Neural progenitor cell (in vitro differentiated cells): ENCODE measurements around the gene THSD4. TPM values are rescaled to one million over a fixed set of nuclear protein-coding genes. Genes with fewer than 3 reads are reported as not detected.

ENCODE experiments used
- DNase-seq: peaks from one replicate; pipeline ENCODE4 v3.0.0-alpha.2; 2016; ENCODE audit warnings: low spot score
- H2AFZ ChIP-seq: fragments of 200-600 bp; sonication (generic); replicated peaks from 2 replicates; pipeline ENCODE4 v1.6.1; 2016; ENCODE audit warnings: antibody characterized with exemption
- H3F3A ChIP-seq: fragments of 200-600 bp; sonication (generic); 2 replicates; pipeline ENCODE4 v1.6.1; 2016; ENCODE audit warnings: antibody characterized with exemption, low read depth
- H3K27ac ChIP-seq: fragments of 200-600 bp; sonication (generic); 2 replicates; pipeline ENCODE4 v1.5.1; 2016; ENCODE audit warnings: mild to moderate bottlenecking
- H3K27me3 ChIP-seq: fragments of 200-600 bp; sonication (generic); 2 replicates; pipeline ENCODE4 v1.6.1; 2016; ENCODE audit warnings: mild to moderate bottlenecking, moderate library complexity
- H3K36me3 ChIP-seq: fragments of 200-600 bp; sonication (generic); 2 replicates; pipeline ENCODE4 v1.5.1; 2016
- H3K4me1 ChIP-seq: fragments of 200-600 bp; sonication (generic); 2 replicates; pipeline ENCODE4 v1.6.1; 2016; ENCODE audit warnings: mixed run types
- H3K4me2 ChIP-seq: fragments of 200-600 bp; sonication (generic); 2 replicates; pipeline ENCODE4 v1.6.1; 2016
- H3K4me3 ChIP-seq: fragments of 200-600 bp; sonication (generic); 2 replicates; pipeline ENCODE4 v1.5.1; 2016
- H3K79me2 ChIP-seq: fragments of 200-600 bp; sonication (generic); 2 replicates; pipeline ENCODE4 v1.6.1; 2016; ENCODE audit warnings: low read depth
- H3K9ac ChIP-seq: fragments of 200-600 bp; sonication (generic); 2 replicates; pipeline ENCODE4 v1.6.1; 2016
- H3K9me3 ChIP-seq: fragments of 200-600 bp; sonication (generic); 2 replicates; pipeline ENCODE4 v1.5.1; 2016; ENCODE audit warnings: low read depth
- H4K20me1 ChIP-seq: fragments of 200-600 bp; sonication (generic); 2 replicates; pipeline ENCODE4 v1.6.1; 2016; ENCODE audit warnings: low read depth
- H3K27ac Mint-ChIP-seq: 3 replicates; pipeline ENCODE4 v1.8.0; 2021; ENCODE audit warnings: mixed read lengths
- H3K27me3 Mint-ChIP-seq: 2 replicates; pipeline ENCODE4 v1.8.0; 2022; ENCODE audit warnings: low read depth, mild to moderate bottlenecking, inconsistent platforms, moderate library complexity, mixed read lengths; ENCODE audit not compliant: insufficient read depth
- H3K36me3 Mint-ChIP-seq: 3 replicates; pipeline ENCODE4 v1.8.0; 2021; ENCODE audit warnings: mixed read lengths
- H3K4me1 Mint-ChIP-seq: 3 replicates; pipeline ENCODE4 v1.8.0; 2021; ENCODE audit warnings: mixed read lengths
- H3K4me3 Mint-ChIP-seq: 3 replicates; pipeline ENCODE4 v1.8.0; 2021; ENCODE audit warnings: mild to moderate bottlenecking, moderate library complexity, mixed read lengths
- H3K9me3 Mint-ChIP-seq: 3 replicates; pipeline ENCODE4 v1.8.0; 2020; ENCODE audit warnings: mixed read lengths
- CTCF ChIP-seq: fragments of 200-600 bp; sonication (generic); IDR thresholded peaks from 2 replicates; pipeline ENCODE4 v1.5.1; 2017; ENCODE audit warnings: antibody characterized with exemption, mild to moderate bottlenecking
- EZH2 ChIP-seq: fragments of 200-600 bp; sonication (generic); IDR thresholded peaks from 2 replicates; pipeline ENCODE4 v1.6.1; 2017; ENCODE audit warnings: antibody characterized with exemption, mild to moderate bottlenecking, moderate library complexity
- EZH2phosphoT487 ChIP-seq: fragments of 200-600 bp; sonication (generic); IDR thresholded peaks from 2 replicates; pipeline ENCODE4 v1.6.1; 2017; ENCODE audit warnings: antibody characterized with exemption
- total RNA-seq: library from RNA; depleted of rRNA; stranded (reverse); fragments of >200 nt; gene quantifications from 2 replicates; pipeline ENCODE4 v1.2.3, GENCODE V29; 2015; ENCODE audit warnings: low replicate concordance

Gene THSD4
- total RNA-seq, 1 donor from 2014 or later = 2.4 TPM

- Mint-ChIP-seq H3K4me1 (no peaks in the 10 kb centered on the region), H3K36me3 (no peaks in the 10 kb centered on the region), H3K27ac (no peak overlapping the region), H3K4me3 (no peak overlapping the region), H3K9me3 (no peaks in the 10 kb centered on the region), H3K27me3 (peaks cover 2% of the 10 kb centered on the region)
- Histone ChIP-seq H3K4me1 (no peaks in the 10 kb centered on the region), H3K79me2 (no peaks in the 10 kb centered on the region), H3K4me3 (no peak overlapping the region), H4K20me1 (no peaks in the 10 kb centered on the region), H3K27ac (no peak overlapping the region), H3F3A (no peaks in the 10 kb centered on the region), H3K4me2 (no peak overlapping the region), H2AFZ (peak overlapping the region; percentile 34), H3K36me3 (no peaks in the 10 kb centered on the region), H3K9me3 (no peaks in the 10 kb centered on the region), H3K9ac (no peak overlapping the region), H3K27me3 (no peaks in the 10 kb centered on the region)
- no peak for DNase-seq
- TF ChIP-seq CTCF (no peak), EZH2 (no peak), EZH2phosphoT487 (no peak)
Observed at GRCh38 chr15:71577071-71577470, 461.8 kb downstream of the THSD4 start.

- no peak overlapping the region for H3K4me3 ChIP-seq
- no peak overlapping the region for H3K27ac Mint-ChIP-seq
- no peaks in the 10 kb centered on the region for H3K4me1 Mint-ChIP-seq
- H3K4me3 Mint-ChIP-seq = no peak overlapping the region
- peaks cover 14% of the 10 kb centered on the region for H3K9me3 Mint-ChIP-seq
- no peak overlapping the region for H3K9ac ChIP-seq
- H3K27me3 Mint-ChIP-seq = peaks cover 2% of the 10 kb centered on the region
- H3K36me3 ChIP-seq = no peaks in the 10 kb centered on the region
- H4K20me1 ChIP-seq = no peaks in the 10 kb centered on the region
- no peaks in the 10 kb centered on the region for H3K9me3 ChIP-seq
- H3K36me3 Mint-ChIP-seq = no peaks in the 10 kb centered on the region
- no peaks in the 10 kb centered on the region for H3K4me1 ChIP-seq
- no peak overlapping the region for H3K27ac ChIP-seq
- H2AFZ ChIP-seq = no peak overlapping the region
- DNase-seq = no peak
- no peak overlapping the region for H3K4me2 ChIP-seq
- no peaks in the 10 kb centered on the region for H3K79me2 ChIP-seq
- H3F3A ChIP-seq = no peaks in the 10 kb centered on the region
- no peak for TF ChIP-seq EZH2
- TF ChIP-seq CTCF = no peak
- no peak for TF ChIP-seq EZH2phosphoT487
- H3K27me3 ChIP-seq = no peaks in the 10 kb centered on the region
Observed at GRCh38 chr15:71581398-71581930, 466.2 kb downstream of the THSD4 start.

GRCh38 chr15:71585159-71585558, 469.9 kb downstream of the THSD4 start:
- H3K27ac ChIP-seq = no peak overlapping the region

More at GRCh38 chr15:71585159-71585558, 469.9 kb downstream of the THSD4 start:
- no peak for DNase-seq
- no peaks in the 10 kb centered on the region for H3K79me2 ChIP-seq
- no peak overlapping the region for H3K4me3 Mint-ChIP-seq
- H3K9me3 Mint-ChIP-seq = peaks cover 19% of the 10 kb centered on the region
- no peaks in the 10 kb centered on the region for H3K27me3 Mint-ChIP-seq
- H3K4me1 ChIP-seq = no peaks in the 10 kb centered on the region
- no peaks in the 10 kb centered on the region for H3K36me3 ChIP-seq
- H2AFZ ChIP-seq = no peak overlapping the region
- H3K27me3 ChIP-seq = no peaks in the 10 kb centered on the region
- H3K36me3 Mint-ChIP-seq = no peaks in the 10 kb centered on the region
- peaks cover 4% of the 10 kb centered on the region for H3K4me1 Mint-ChIP-seq
- no peak overlapping the region for H3K9ac ChIP-seq
- TF ChIP-seq EZH2 (no peak), CTCF (no peak), EZH2phosphoT487 (no peak)
- H3K4me3 ChIP-seq = no peak overlapping the region
- no peak overlapping the region for H3K4me2 ChIP-seq
- no peaks in the 10 kb centered on the region for H4K20me1 ChIP-seq
- no peaks in the 10 kb centered on the region for H3F3A ChIP-seq
- H3K27ac Mint-ChIP-seq = no peak overlapping the region
- H3K9me3 ChIP-seq = no peaks in the 10 kb centered on the region
